HL-60 (cell line): Measurements from ENCODE around the gene CCND2.

Source experiments
- DNase-seq, 2 experiments: peaks; one replicate each; pipeline ENCODE4 v3.0.0-alpha.2; 2010 to 2020; ENCODE audit warnings: low read depth in 1 of 2, low spot score in 1 of 2
- H3K27ac ChIP-seq: fragments of 250-450 bp; sonication (Bioruptor Pico); replicated peaks from 2 replicates; pipeline ENCODE4 v1.5.1; 2020; ENCODE audit warnings: mild to moderate bottlenecking, moderate library complexity
- H3K27me3 ChIP-seq: fragments of 250-450 bp; sonication (Bioruptor Pico); 2 replicates; pipeline ENCODE4 v1.5.1; 2021; ENCODE audit warnings: mild to moderate bottlenecking, moderate library complexity; ENCODE audit not compliant: insufficient read depth, poor library complexity, severe bottlenecking
- H3K4me3 ChIP-seq: replicated peaks from 2 replicates; pipeline ENCODE4 v1.5.1; 2011; ENCODE audit warnings: mild to moderate bottlenecking, control low read depth, low read length; ENCODE audit not compliant: insufficient read depth
- GABPA ChIP-seq: IDR thresholded peaks from 2 replicates; pipeline ENCODE4 v1.6.1; 2012; ENCODE audit warnings: low read depth
- POLR2AphosphoS5 ChIP-seq: IDR thresholded peaks from 2 replicates; pipeline ENCODE4 v1.6.1; 2012; ENCODE audit warnings: low read depth
- SPI1 ChIP-seq: IDR thresholded peaks from 2 replicates; pipeline ENCODE4 v1.6.1; 2012; ENCODE audit warnings: low read depth, mild to moderate bottlenecking, borderline replicate concordance
- TF ChIP-seq, protein P1 (sequence below): IDR thresholded peaks from one replicate; pipeline ENCODE4 v1.5.1; 2011; ENCODE audit warnings: low read length, control low read depth, inconsistent platforms; ENCODE audit not compliant: insufficient read depth
- TF ChIP-seq, protein P2 (sequence below): IDR thresholded peaks from 2 replicates; pipeline ENCODE4 v1.6.1; 2012; ENCODE audit warnings: low read depth; ENCODE audit not compliant: insufficient replicate concordance

CCND2 gene

DNA sequence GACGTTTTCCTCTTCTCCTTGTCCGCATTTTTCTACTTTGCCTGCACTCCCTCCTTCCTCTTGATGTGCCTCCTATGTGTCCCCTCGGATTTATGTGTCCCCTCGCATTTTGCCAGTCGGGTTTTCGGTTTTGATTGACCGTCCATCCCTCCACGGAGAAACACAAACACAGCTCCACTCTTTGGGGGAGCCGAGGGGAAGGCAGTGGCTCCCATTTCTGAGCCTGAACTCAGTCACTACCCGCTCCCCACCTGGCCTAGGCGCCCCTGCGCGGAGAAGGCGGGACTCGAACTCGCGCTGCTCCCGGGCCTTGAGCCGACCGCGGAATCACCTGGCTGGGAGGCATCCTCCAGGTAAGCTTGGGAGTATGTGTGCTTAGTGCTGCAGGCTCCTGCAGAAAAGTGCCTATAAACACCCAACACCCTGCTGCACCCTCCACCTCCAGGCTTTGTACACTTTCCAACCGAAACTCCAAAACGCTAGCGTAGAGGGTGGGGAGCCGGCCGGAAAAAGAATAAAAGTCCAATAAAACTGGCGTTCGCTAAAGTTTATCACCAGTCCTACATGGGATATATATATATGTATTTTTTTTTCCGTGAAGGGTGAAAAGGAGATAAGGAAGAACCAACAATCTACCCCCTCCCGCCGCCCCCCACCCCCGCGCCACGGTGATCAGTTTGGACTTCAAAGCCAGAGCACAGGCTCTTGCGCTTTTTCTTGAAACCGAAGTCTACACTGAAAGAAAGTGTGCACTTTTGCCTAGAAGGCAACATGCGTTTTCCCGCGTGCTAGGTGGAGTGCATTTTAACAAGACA, 3.3 kb upstream of the CCND2 start:
- peak overlapping the region; percentile 43 for H3K4me3 ChIP-seq
- DNase-seq = no peak

GRCh38 chr12:4270831-4271716, 2.5 kb upstream of the CCND2 start:
- Histone ChIP-seq H3K4me3 (0 out of 2 replicates have a peak overlapping the region, but pooled peaks have one; percentile 6), H3K27me3 (peaks cover 14% of the 10 kb centered on the region), H3K27ac (peak overlapping the region; percentile 54)
- DNase-seq = peak in 1 of 2 experiments; percentile 68
- TF ChIP-seq SPI1 (peak; percentile 91), GABPA (peak; percentile 69), POLR2AphosphoS5 (0 out of 2 replicates have a peak, but pooled peaks have one; percentile 28)
- TF ChIP-seq, protein P1, sequence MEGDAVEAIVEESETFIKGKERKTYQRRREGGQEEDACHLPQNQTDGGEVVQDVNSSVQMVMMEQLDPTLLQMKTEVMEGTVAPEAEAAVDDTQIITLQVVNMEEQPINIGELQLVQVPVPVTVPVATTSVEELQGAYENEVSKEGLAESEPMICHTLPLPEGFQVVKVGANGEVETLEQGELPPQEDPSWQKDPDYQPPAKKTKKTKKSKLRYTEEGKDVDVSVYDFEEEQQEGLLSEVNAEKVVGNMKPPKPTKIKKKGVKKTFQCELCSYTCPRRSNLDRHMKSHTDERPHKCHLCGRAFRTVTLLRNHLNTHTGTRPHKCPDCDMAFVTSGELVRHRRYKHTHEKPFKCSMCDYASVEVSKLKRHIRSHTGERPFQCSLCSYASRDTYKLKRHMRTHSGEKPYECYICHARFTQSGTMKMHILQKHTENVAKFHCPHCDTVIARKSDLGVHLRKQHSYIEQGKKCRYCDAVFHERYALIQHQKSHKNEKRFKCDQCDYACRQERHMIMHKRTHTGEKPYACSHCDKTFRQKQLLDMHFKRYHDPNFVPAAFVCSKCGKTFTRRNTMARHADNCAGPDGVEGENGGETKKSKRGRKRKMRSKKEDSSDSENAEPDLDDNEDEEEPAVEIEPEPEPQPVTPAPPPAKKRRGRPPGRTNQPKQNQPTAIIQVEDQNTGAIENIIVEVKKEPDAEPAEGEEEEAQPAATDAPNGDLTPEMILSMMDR = no peak
- TF ChIP-seq, protein P2, sequence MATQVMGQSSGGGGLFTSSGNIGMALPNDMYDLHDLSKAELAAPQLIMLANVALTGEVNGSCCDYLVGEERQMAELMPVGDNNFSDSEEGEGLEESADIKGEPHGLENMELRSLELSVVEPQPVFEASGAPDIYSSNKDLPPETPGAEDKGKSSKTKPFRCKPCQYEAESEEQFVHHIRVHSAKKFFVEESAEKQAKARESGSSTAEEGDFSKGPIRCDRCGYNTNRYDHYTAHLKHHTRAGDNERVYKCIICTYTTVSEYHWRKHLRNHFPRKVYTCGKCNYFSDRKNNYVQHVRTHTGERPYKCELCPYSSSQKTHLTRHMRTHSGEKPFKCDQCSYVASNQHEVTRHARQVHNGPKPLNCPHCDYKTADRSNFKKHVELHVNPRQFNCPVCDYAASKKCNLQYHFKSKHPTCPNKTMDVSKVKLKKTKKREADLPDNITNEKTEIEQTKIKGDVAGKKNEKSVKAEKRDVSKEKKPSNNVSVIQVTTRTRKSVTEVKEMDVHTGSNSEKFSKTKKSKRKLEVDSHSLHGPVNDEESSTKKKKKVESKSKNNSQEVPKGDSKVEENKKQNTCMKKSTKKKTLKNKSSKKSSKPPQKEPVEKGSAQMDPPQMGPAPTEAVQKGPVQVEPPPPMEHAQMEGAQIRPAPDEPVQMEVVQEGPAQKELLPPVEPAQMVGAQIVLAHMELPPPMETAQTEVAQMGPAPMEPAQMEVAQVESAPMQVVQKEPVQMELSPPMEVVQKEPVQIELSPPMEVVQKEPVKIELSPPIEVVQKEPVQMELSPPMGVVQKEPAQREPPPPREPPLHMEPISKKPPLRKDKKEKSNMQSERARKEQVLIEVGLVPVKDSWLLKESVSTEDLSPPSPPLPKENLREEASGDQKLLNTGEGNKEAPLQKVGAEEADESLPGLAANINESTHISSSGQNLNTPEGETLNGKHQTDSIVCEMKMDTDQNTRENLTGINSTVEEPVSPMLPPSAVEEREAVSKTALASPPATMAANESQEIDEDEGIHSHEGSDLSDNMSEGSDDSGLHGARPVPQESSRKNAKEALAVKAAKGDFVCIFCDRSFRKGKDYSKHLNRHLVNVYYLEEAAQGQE = no peak

More for the DNA sequence above, 3.3 kb upstream of the CCND2 start:
- H3K27me3 ChIP-seq = peaks cover 16% of the 10 kb centered on the region
- TF ChIP-seq, protein P2 = no peak
- no peak overlapping the region for H3K27ac ChIP-seq

DNA sequence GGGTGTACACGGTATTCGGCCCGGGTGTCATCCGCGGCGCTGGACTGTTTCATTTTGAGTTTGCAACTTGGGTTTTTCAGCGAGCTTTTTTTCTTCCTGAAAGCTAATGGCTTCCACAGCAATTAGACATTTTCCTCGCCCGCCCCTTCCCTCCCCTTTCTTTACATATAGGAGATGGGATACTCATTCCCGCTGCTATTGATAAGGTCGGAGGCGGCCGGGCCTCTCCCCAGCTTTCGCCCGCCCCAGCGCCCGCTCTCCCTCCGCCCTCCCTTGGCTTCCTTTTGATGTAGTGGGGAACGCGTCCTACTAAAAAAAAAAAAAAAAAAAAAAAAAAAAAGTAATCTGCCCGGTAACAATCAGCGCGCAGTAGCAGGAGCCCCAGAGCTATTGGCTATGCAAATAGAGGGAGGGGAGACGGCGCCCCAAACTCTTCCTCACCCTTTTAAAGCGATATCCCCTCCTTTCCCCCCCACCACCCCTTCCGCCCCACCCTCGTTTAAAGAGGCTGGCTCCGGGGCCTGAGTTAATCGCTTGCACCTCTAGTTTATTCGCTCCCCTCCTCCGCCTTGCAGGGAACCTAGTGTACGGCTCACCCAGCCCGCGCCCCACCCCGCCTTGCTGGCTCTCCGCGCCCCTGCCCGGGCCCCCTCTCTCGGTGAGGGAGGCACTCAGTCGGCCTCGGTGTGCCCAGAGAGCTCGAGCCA, 1.7 kb upstream of the CCND2 start:
- TF ChIP-seq, protein P1 = no peak
- no peak for TF ChIP-seq GABPA
- TF ChIP-seq SPI1 = no peak
- TF ChIP-seq, protein P2 = no peak
- no peak for TF ChIP-seq POLR2AphosphoS5
- Histone ChIP-seq H3K27me3 (peaks cover 14% of the 10 kb centered on the region), H3K4me3 (peak overlapping the region; percentile 6; the same call in 1 of the 2 replicates), H3K27ac (peak overlapping the region; percentile 81)
- DNase-seq = peak; percentile 43 to 87
